Heart right ventricle (tissue), 16 donors: ENCODE results near the gene GRIK2. TPM values are rescaled to one million over a fixed set of nuclear protein-coding genes. Genes with fewer than 3 reads are reported as not detected.

Experiments
- ATAC-seq, 8 donors: fragments of 200-7000 bp; cut with Tn5 transposase; one replicate each; pipeline ENCODE4 v1.9.1; 2020; ENCODE audit warnings: mild to moderate bottlenecking in 8 of 8, moderate library complexity in 8 of 8, moderate number of reproducible peaks in 1 of 8
- DNase-seq, 2 donors: peaks; one replicate each; pipeline ENCODE4 v3.0.0-alpha.2; 2020
- H3K27ac ChIP-seq, 10 donors: fragments of 200-600 bp; sonication (generic) in 2 of 10; one replicate each; pipeline versions ENCODE4 v1.5.0 to v1.8.0; 2020 to 2022; ENCODE audit warnings: mild to moderate bottlenecking in 3 of 10
- H3K27me3 ChIP-seq, 7 donors: fragments of 200-600 bp; one replicate each; pipeline ENCODE4 v1.8.0; 2021 to 2022; ENCODE audit warnings: mild to moderate bottlenecking in 2 of 7
- H3K36me3 ChIP-seq, 9 donors: fragments of 200-600 bp; sonication (generic) in 1 of 9; one replicate each; pipeline versions ENCODE4 v1.5.0 to v1.8.0; 2020 to 2022; ENCODE audit warnings: mild to moderate bottlenecking in 2 of 9
- H3K4me1 ChIP-seq, 9 donors: fragments of 200-600 bp; sonication (generic) in 1 of 9; one replicate each; pipeline versions ENCODE4 v1.5.0 to v1.8.0; 2020 to 2022; ENCODE audit warnings: mild to moderate bottlenecking in 4 of 9
- H3K4me3 ChIP-seq, 10 donors: fragments of 200-600 bp; sonication (generic) in 2 of 10; one replicate each; pipeline versions ENCODE4 v1.5.0 to v1.8.0; 2020 to 2022; ENCODE audit warnings: mild to moderate bottlenecking in 7 of 10, moderate library complexity in 2 of 10
- H3K9me3 ChIP-seq, 11 donors: fragments of 200-600 bp in 10 of 11; sonication (generic) in 2 of 11; one replicate each; pipeline versions ENCODE4 v1.5.0 to v1.8.0; 2013 to 2022; ENCODE audit warnings: mild to moderate bottlenecking in 2 of 11, control low read depth in 1 of 11, moderate library complexity in 1 of 11
- CTCF ChIP-seq, 9 donors: fragments of 200-600 bp; sonication (generic) in 2 of 9; IDR thresholded peaks; one replicate each; pipeline versions ENCODE4 v1.5.0 to v1.8.0; 2021 to 2022; ENCODE audit warnings: antibody characterized with exemption in 9 of 9, mild to moderate bottlenecking in 5 of 9, moderate library complexity in 1 of 9
- whole genome bisulfite sequencing, 2 donors: extraction: QIAGEN DNeasy Blood & Tissue Kit; methylation state at CpG; one replicate each; pipeline ENCODE4 v1.1.7; 2013; ENCODE audit warnings: inconsistent platforms in 1 of 2; 5-methylcytosine and 5-hydroxymethylcytosine counted together
- intact Hi-C, 10 donors: fragments of 100-400 bp; cut with DNase I; formaldehyde crosslinking; loops; one replicate each; pipeline versions ENCODE4 v1.11.1 to v1.14.2; 2022
- polyA plus RNA-seq, 2 donors: library from polyadenylated mRNA; stranded (reverse); fragments of 200-250 nt; gene quantifications; one replicate each; pipeline ENCODE4 v1.2.3, GENCODE V29; 2013
- total RNA-seq, 10 donors: library from RNA; stranded (reverse); fragmentation: NEBNext Ultra II Directional in 3 of 10; extraction: Animal tissue kit (Norgen Biotek cat#: 25700) in 3 of 10; gene quantifications; one replicate each; pipeline versions ENCODE4 v1.2.1 to v1.2.4, GENCODE V29; 2021 to 2023
- donor health status: Arrhythmogenic right ventricular cardiomyopathy.
- donor health status: ischemic (EF 13 %, LVEDD 7.1; RV severe dilation, severe dysfunction).
- donor health status: healthy with polysubstance abuse.
- donor health status: DM: no; HTN: yes; CAD: no.
- donor health status: DM: no; HTN: no; CAD: no.
- donor health status: ischemic (EF 25% LVEDD 6.9; RV normal size, moderate dysfunction).
- donor health status: ischemic (EF 25% LVEDD 5.7; RV mildly dilated, moderate dysfunction).
- donor health status: healthy.
- donor health status: DM: yes; HTN: yes; CAD: no.
- donor health status: Ischemic cardiomyopathy.
- donor health status: ischemic (EF 35%, LVEDD 5.7; RV mildly dilated, moderate dysfunction).
- donor health status: nonischemic (EF 11% LVEDD 7.7; RV severe dilation, severe dysfunction).
- donor health status: DM: yes; HTN: yes; CAD: no.
- donor health status: PGD.
- donor health status: ischemic (EF 29% LVEDD 5.4; RV normal size, mild dysfunction).
- donor health status: nonischemic (EF 23%, LVEDD 6.1; RV moderate dilation, normal function).

The GRIK2 gene
- total and polyA plus RNA-seq, 12 donors, result 0.13 to 7.0 (median 2.5) TPM

DNA sequence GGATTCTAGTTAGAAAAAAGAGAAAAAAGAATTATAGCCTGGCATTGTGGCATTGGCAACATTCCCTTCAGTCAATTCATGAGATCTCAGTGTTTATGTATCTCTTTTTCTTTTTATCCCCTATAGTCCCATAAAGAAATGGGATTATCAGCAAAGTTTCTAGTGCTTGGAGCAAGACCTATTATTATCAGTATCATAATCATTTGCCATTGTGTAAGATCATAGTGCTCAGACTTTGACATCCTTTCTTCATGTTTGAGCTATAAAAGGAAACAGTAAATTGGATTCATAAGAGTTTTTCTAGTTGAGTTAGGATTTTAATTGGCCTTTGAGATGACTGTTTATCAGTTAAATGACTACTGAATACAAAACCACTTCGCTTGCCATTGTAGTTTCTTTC is 295.6 kb downstream of the GRIK2 start:
- no peak overlapping the region for H3K27ac ChIP-seq
- no peaks in the 10 kb centered on the region for H3K36me3 ChIP-seq
- no peaks in the 10 kb centered on the region for H3K4me1 ChIP-seq
- no peak for TF ChIP-seq CTCF (IDR thresholded peaks at IDR 0.05)
- WGBS, 2 donors, result 73 to 82% methylated on average over 1 of the region's 1 CpG
- ATAC-seq (no peak), DNase-seq (no peak)
- no peak overlapping the region for H3K4me3 ChIP-seq
- no peaks in the 10 kb centered on the region for H3K27me3 ChIP-seq
- intact Hi-C loops, result no loop called here
- H3K9me3 ChIP-seq, result no peaks in the 10 kb centered on the region

- intact Hi-C loops, result no loop called here
- ATAC-seq, result no peak
- TF ChIP-seq CTCF (IDR thresholded peaks at IDR 0.05), result no peak
- Histone ChIP-seq H3K36me3 (no peaks in the 10 kb centered on the region), H3K4me3 (no peak overlapping the region), H3K9me3 (no peaks in the 10 kb centered on the region), H3K4me1 (no peaks in the 10 kb centered on the region), H3K27me3 (no peaks in the 10 kb centered on the region), H3K27ac (no peak overlapping the region)
- DNase-seq, result no peak
- 84 to 86% methylated on average over 2 of the region's 2 CpGs for WGBS, 2 donors
Observed at GRCh38 chr6:101689695-101690094, 296.2 kb downstream of the GRIK2 start.

DNA sequence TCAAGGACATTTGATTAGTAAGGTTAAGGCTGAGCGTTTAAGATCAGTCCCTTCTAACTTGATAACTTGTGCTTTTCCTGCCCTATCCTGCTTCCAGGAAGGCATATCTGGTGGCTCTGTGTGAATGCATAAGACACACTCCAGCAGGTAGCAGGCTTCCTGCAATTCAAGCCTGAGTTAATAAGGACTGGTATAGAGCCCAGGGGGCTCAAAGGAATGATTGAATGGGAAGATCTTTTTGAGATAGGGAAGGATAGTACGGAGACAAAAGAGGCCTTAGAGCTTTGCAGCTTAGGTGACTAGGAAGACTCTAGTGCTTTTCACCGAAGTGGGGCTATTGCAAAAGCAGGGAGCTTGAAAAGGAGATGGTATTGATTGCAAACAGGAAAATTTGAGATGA is 307.1 kb downstream of the GRIK2 start:
- no peak overlapping the region for H3K27ac ChIP-seq
- H3K4me3 ChIP-seq, result no peak overlapping the region
- ATAC-seq (no peak), DNase-seq (no peak)
- H3K36me3 ChIP-seq, result no peaks in the 10 kb centered on the region
- no peaks in the 10 kb centered on the region for H3K4me1 ChIP-seq
- no peaks in the 10 kb centered on the region for H3K9me3 ChIP-seq
- 39 to 53% methylated on average over 3 of the region's 3 CpGs for WGBS, 2 donors
- TF ChIP-seq CTCF (IDR thresholded peaks at IDR 0.05), result no peak
- intact Hi-C loops, result no loop called here
- no peaks in the 10 kb centered on the region for H3K27me3 ChIP-seq

- Histone ChIP-seq H3K4me3 (no peak overlapping the region), H3K4me1 (no peaks in the 10 kb centered on the region), H3K27ac (no peak overlapping the region), H3K36me3 (no peaks in the 10 kb centered on the region), H3K9me3 (no peaks in the 10 kb centered on the region), H3K27me3 (no peaks in the 10 kb centered on the region)
- ATAC-seq (no peak), DNase-seq (no peak)
- no peak for TF ChIP-seq CTCF (IDR thresholded peaks at IDR 0.05)
- WGBS, 2 donors, result 90 to 91% methylated on average over 2 of the region's 2 CpGs
- intact Hi-C loops, result no loop called here
Observed at GRCh38 chr6:101703311-101703710, 309.8 kb downstream of the GRIK2 start.

DNA sequence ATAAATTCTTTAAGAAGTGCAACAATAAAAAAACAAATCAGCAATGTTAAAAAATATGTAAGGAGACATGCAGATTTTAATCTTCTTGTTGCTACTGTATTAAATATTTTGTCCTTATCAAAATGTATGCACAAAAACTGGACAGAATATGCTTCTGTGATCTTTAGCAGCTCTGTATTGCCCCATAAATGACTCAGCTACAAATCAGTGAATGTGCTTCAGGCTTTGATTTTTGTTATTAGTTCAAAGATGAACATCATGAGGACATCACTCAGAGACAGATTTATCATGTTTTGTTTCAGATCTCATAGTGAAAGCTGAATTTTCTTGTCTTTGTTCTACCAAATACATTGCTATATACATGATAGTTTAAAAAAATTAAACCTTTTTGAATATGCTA is 312.4 kb downstream of the GRIK2 start:
- H3K36me3 ChIP-seq, result no peaks in the 10 kb centered on the region
- DNase-seq, result no peak
- no peaks in the 10 kb centered on the region for H3K9me3 ChIP-seq
- H3K27ac ChIP-seq, result no peak overlapping the region
- H3K4me1 ChIP-seq, result no peaks in the 10 kb centered on the region
- H3K27me3 ChIP-seq, result no peaks in the 10 kb centered on the region
- no peak for ATAC-seq
- intact Hi-C loops, result no loop called here
- no peak overlapping the region for H3K4me3 ChIP-seq
- TF ChIP-seq CTCF (IDR thresholded peaks at IDR 0.05), result no peak
